GM18511 (cell line): Measurements from ENCODE around the gene SYTL2.

Experiments used
- ATAC-seq: cut with Tn5 transposase; IDR thresholded peaks from one replicate; pipeline ENCODE4 v1.9.1; 2021; ENCODE audit warnings: mild to moderate bottlenecking, moderate library complexity; ENCODE audit not compliant: unreplicated experiment

SYTL2 gene

GRCh38 chr11:85767246-85767945 is 43.5 kb downstream of the SYTL2 start:
- no peak for ATAC-seq

GRCh38 chr11:85766721-85767161 is 44.2 kb downstream of the SYTL2 start:
- no peak for ATAC-seq

- no peak for ATAC-seq
These were observed 46.1 kb downstream of the SYTL2 start for GRCh38 chr11:85764796-85765195.

GRCh38 chr11:85762226-85762625 is 48.7 kb downstream of the SYTL2 start:
- no peak for ATAC-seq

- ATAC-seq, result no peak
These were observed 51.0 kb downstream of the SYTL2 start for GRCh38 chr11:85759915-85760314.

- peak; percentile 62 for ATAC-seq
These were observed 52.4 kb downstream of the SYTL2 start for GRCh38 chr11:85758480-85759039.

GRCh38 chr11:85758026-85758425 is 52.9 kb downstream of the SYTL2 start:
- no peak for ATAC-seq

GRCh38 chr11:85756401-85757200 is 54.3 kb downstream of the SYTL2 start:
- no peak for ATAC-seq

- no peak for ATAC-seq
These were observed 55.2 kb downstream of the SYTL2 start for GRCh38 chr11:85755701-85756100.

GRCh38 chr11:85755285-85755684 is 55.7 kb downstream of the SYTL2 start:
- no peak for ATAC-seq

- peak; percentile 51 for ATAC-seq
These were observed 57.9 kb downstream of the SYTL2 start for GRCh38 chr11:85752890-85753581.

- ATAC-seq, result no peak
These were observed 58.6 kb downstream of the SYTL2 start for GRCh38 chr11:85752201-85752889.

GRCh38 chr11:85751724-85752123 is 59.2 kb downstream of the SYTL2 start:
- no peak for ATAC-seq

- ATAC-seq, result no peak
These were observed 60.3 kb downstream of the SYTL2 start for GRCh38 chr11:85750646-85751045.

GRCh38 chr11:85749884-85750283 is 61.1 kb downstream of the SYTL2 start:
- ATAC-seq, result no peak

GRCh38 chr11:85749287-85749834 is 61.6 kb downstream of the SYTL2 start:
- ATAC-seq, result no peak

GRCh38 chr11:85748455-85748891 is 62.5 kb downstream of the SYTL2 start:
- ATAC-seq, result no peak

- ATAC-seq, result no peak
These were observed 64.3 kb downstream of the SYTL2 start for GRCh38 chr11:85746670-85747069.

GRCh38 chr11:85745626-85746025 is 65.3 kb downstream of the SYTL2 start:
- ATAC-seq, result no peak

- ATAC-seq, result no peak
These were observed 68.1 kb downstream of the SYTL2 start for GRCh38 chr11:85742873-85743275.
